ENCODE measurements around the gene ZNF648. TPM values are rescaled to one million over a fixed set of nuclear protein-coding genes. Genes with fewer than 3 reads are reported as not detected.

The ZNF648 gene
- total RNA-seq, 1 donor: not detected

GRCh38 chr1:182087304-182087703 lies 25.8 kb upstream of the ZNF648 start:
- no peak for DNase-seq (ENCODE audit: low read depth)
- no peak for TF ChIP-seq CTCF (IDR thresholded peaks at IDR 0.05; ENCODE audit: insufficient read depth, low read length)
- H3K4me3 ChIP-seq (ENCODE audit: low read depth, low read length): no peak overlapping the region

GRCh38 chr1:182086620-182087019 lies 25.1 kb upstream of the ZNF648 start:
- H3K4me3 ChIP-seq (ENCODE audit: low read depth, low read length): no peak overlapping the region
- TF ChIP-seq CTCF (IDR thresholded peaks at IDR 0.05; ENCODE audit: insufficient read depth, low read length): no peak
- no peak for DNase-seq (ENCODE audit: low read depth)

- TF ChIP-seq CTCF (IDR thresholded peaks at IDR 0.05; ENCODE audit: insufficient read depth, low read length): no peak
- DNase-seq (ENCODE audit: low read depth): no peak
- H3K4me3 ChIP-seq (ENCODE audit: low read depth, low read length): no peak overlapping the region
Observed at GRCh38 chr1:182086136-182086535, 24.6 kb upstream of the ZNF648 start.

- DNase-seq (ENCODE audit: low read depth): no peak
- H3K4me3 ChIP-seq (ENCODE audit: low read depth, low read length): no peak overlapping the region
- no peak for TF ChIP-seq CTCF (IDR thresholded peaks at IDR 0.05; ENCODE audit: insufficient read depth, low read length)
Observed at GRCh38 chr1:182085726-182086125, 24.2 kb upstream of the ZNF648 start.

- peak; percentile 67 for DNase-seq (ENCODE audit: low read depth)
- peak; percentile 79 for TF ChIP-seq CTCF (IDR thresholded peaks at IDR 0.05; ENCODE audit: insufficient read depth, low read length)
- no peak overlapping the region for H3K4me3 ChIP-seq (ENCODE audit: low read depth, low read length)
Observed at GRCh38 chr1:182084487-182085316, 23.2 kb upstream of the ZNF648 start.

GRCh38 chr1:182083851-182084486 lies 22.5 kb upstream of the ZNF648 start:
- no peak for TF ChIP-seq CTCF (IDR thresholded peaks at IDR 0.05; ENCODE audit: insufficient read depth, low read length)
- H3K4me3 ChIP-seq (ENCODE audit: low read depth, low read length): no peak overlapping the region
- DNase-seq (ENCODE audit: low read depth): no peak

Measured in fibroblast of the aortic adventitia (primary cell).